ENCODE results near the gene DMBX1.

DMBX1 gene

DNA sequence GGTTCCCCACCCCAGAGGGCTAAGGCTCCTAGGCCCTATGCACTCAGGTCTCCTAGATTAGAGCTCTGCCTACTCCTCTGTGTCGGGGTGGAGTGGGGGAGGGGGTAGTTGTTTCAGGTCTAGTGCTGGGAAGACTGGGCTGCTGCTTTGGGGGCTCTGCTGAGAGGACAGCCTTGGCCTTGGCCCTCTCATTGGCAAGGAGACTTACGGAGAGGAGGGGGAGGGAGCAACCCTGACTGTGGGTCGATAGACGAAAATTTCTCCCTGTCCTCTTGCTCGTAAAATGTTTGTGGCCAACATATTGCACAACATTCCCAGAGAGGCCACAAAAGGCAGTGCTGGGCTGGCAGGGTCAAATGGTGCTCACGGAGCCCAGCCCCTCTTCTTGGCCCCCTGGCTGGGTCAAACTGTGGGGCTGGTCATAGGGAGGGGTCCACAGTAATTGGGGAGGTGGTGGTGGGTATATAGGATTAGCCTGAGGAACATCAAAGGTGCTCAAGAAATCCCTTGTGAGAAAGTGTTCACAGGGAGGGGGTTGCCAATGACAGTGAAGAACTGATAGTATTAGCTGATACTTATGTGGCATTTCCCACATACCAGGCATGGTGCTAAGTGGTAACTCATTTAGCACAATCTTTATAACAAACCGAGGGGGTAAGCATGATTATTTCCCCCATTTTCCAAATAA is 8.5 kb upstream of the DMBX1 start:
- in situ Hi-C loops (cut with MboI; ENCODE audit: low sequenced_read_pairs) = no loop called here

DNA sequence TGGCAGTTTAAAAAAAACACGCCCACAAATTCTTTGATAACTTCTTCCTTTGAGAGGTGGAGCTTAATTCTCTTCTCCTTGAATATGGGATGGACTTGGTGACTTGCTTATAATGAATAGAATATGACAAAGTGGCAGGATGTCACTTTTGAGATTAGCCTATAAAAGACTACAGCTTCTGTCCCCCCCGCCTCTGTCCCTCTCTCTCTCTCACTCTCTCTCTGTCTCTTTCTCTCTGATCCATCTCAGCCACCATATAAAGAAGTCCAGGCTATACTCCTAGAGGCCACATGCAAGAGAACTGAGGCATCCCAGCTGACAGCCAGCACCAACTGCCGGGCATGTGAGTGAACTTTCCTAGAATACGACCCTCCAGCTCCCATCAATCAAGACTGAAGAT is 7.7 kb upstream of the DMBX1 start:
- in situ Hi-C loops (cut with MboI; ENCODE audit: low sequenced_read_pairs) = no loop called here

DNA sequence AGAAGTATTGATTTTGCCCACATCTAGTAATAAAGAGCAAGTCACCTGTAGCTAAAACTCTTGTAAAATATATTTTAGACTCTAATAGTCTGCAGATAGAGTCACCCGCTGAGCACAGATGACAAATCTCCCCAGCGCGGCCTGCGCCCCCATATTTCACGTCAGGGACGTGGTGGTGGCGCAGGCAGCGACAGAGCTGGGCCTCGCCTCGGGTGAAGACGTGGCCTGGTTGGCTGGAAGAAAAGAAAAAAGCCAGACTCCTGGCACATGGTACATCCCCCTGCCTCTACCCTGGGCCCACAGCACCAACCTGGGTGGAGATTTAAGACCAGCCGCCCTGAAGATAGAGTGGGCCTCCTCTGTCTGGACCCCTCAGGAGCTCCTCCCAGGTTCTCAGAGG is 6.0 kb upstream of the DMBX1 start:
- in situ Hi-C loops (cut with MboI; ENCODE audit: low sequenced_read_pairs) = no loop called here

DNA sequence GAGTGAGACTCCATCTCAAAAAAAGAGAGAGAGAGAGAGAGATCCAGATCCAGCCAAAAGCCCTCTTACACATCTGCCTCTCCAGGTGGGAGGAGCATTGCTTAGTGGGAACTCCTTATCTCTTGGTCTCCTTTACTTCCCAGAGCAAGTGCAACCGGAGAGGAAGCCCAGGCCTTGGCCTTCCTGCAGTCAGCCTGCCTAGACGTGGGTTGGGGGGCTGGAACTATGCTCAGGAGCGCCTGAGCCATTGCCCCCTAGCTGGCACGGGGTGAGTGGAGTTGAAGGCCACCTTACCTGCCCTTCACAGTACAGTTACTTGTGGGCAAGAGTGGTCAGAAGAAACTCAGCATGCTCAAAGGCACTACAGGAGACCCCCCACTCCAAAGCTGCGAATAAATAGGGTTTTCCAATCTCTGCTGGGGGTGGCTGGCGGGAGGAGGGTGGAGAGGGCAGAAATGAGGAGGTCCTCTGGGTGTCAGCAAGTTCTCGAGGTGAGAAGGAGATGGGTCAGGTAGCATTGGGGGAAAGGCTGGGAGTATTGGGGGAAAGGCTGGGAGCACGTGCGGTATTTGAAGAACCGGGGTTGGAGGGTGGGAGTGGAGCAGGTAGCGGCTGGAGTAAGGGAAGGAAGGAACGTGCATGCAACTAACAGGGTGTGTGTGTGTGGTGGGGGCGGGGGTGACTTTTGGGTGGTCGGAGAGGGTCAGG is 4.7 kb upstream of the DMBX1 start:
- in situ Hi-C loops (cut with MboI; ENCODE audit: low sequenced_read_pairs) = no loop called here

DNA sequence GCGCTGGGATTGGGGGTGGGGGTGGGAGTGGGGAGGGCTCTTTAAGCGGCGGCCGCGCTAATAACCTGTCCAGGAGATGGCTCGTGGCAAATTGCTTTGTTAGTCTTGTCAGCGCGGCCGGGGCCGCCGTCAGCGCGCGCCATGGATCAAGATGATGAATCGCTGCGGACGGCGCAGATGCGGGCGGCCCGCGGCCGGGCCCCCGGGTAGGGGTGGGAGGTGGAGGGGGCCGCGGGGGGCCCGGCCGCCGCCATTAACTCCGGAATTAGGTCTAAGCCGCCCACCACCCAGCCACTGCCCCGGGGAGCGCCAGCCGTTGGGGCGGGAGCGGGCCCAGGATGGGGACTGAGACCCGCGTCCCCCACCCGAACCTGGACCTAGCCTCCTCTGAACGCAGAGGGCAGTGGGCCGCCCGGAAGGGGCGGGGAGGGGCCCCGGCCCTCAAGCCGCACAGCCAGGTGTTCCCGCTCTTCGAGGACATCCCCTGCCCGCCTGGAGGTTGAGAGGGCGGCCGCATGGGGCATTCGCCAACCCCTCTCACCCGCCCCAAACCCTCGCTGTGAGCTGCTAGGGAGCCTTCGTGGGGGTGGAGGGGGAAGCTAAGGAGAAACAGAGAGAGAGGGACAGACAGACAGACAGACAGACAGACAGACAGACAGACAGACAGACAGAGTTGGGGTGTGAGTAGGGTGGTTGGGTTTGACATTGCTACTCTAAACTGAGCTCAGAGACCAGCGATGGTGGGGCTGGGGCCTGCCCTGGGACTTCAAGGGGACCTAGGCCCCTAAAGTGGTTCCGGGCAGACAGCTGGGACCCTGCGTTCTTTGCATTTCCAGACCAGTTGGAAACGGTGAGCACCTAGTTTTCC is 3.8 kb upstream of the DMBX1 start:
- in situ Hi-C loops (cut with MboI; ENCODE audit: low sequenced_read_pairs) = no loop called here

DNA sequence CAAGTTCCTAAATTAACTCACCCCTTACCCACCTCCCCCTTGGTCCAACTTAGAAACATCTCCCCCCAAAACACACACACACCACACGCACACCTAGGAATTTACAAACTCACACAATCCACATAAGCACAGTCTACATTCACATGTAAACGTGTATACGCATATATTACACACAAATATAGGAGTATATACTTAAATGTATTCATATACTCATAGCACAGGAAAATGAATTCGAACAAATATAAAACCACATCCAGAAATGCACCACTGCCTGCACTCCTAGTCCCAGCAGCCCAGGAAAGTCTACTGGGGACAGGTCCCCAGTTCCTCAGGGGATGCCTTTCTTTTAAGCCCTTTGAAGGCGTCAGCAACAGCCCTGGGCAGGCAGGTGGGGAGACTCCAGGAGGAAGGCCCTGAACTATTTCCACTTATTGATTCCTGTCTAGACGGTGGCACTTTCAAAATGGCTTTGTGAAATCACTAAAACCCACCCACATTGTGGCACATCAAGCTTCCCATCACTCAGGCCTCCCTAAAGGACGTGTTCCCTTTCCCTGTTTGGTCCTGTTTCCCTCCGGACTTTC is 3.1 kb upstream of the DMBX1 start:
- in situ Hi-C loops (cut with MboI; ENCODE audit: low sequenced_read_pairs) = no loop called here

DNA sequence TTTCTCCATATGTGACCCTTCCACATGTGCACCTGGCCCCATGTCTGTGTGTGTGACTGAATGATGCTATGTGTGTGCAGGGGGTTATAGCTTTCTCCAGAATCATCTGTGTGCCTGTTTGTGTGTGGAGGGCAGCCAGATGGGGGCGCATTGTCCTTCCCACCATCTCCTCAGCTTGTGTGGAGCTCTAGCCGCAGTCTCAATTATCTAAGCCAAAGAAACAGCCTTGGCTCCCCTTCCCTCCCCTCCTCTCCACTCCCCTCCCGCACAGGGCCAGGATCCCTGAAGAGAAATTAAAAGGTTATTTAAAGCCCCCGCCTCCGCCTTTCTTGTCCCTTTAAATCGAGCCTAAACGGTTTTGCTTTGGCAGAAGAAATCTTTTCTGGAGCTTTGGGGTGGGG is 1.8 kb upstream of the DMBX1 start:
- in situ Hi-C loops (cut with MboI; ENCODE audit: low sequenced_read_pairs) = no loop called here

DNA sequence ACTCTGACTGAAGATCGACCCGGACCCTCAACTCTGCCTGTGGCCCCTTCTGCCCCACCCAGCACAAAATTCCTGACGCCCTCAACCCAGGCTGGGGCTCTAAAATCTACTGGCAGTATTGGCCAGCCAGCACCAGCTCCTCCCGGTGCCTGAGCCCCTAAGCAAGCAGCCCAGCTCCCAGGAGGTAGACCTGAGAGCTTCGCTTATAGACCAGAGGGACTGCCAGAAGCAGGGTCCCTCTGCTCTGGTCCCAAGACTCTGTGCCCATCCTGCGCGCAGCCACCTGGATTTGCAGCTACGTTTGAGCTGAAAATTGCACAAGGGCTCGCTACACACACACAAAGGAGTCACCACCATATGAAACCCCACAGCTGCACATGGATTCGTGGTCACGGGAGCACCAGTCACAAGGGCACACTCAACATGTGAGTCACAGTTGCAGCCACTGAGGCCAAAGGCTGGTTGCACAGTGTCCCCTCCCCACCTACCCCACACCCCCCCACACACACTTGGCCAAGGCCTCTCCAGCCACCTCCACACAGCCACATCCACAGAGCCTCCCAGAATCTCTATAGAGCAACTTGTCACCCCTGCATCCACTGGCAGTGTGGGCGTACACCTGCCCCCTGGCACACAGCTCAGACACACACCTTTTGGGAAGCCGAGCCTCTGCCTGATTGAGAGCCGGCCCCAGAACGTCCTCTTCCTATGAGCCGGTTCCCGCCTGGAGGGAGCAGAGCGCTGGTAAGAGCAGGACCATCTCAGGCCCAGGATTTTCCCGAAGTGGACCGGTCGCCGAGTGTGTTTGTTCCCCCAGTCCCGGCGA is 1.1 kb upstream of the DMBX1 start:
- in situ Hi-C loops (cut with MboI; ENCODE audit: low sequenced_read_pairs) = no loop called here

DNA sequence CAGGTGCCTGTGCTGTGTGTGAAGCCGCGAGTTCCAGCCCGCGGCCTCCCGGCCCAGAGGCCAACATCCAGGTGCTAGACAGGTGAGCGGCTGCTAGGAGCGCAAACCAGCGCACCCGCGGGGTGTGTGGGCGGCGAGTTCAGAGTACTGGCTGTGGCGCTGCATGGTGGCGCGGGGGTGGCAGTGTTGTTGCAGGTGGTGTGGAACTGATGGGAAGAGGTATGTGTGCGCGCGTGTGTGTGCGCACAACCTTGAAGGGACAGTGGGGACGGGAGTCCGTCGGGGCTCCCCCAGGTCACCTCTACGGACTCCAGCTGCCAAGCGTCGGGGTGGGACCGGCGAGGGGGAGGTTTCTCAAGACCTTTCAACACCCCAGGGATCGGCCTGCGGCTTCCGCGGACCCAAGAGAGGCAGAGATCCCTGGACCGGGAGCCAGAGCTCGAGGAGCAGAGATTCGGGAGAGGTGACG is 433 bp upstream of the DMBX1 start:
- in situ Hi-C loops (cut with MboI; ENCODE audit: low sequenced_read_pairs) = no loop called here

DNA sequence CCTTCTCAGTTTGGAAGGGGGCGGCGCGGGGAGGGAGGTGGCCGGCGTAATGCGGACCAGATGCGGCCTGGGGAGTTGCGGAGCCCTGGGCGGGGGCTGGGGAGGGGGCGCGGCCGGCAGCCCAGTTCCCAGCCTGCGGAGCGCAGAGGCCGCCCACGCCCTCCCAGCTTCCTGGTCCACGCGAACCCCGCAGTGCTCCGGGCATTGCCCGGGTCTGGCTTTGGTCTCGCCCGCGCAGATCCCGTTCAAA is 695 bp downstream of the DMBX1 start:
- in situ Hi-C loops (cut with MboI; ENCODE audit: low sequenced_read_pairs) = no loop called here

DNA sequence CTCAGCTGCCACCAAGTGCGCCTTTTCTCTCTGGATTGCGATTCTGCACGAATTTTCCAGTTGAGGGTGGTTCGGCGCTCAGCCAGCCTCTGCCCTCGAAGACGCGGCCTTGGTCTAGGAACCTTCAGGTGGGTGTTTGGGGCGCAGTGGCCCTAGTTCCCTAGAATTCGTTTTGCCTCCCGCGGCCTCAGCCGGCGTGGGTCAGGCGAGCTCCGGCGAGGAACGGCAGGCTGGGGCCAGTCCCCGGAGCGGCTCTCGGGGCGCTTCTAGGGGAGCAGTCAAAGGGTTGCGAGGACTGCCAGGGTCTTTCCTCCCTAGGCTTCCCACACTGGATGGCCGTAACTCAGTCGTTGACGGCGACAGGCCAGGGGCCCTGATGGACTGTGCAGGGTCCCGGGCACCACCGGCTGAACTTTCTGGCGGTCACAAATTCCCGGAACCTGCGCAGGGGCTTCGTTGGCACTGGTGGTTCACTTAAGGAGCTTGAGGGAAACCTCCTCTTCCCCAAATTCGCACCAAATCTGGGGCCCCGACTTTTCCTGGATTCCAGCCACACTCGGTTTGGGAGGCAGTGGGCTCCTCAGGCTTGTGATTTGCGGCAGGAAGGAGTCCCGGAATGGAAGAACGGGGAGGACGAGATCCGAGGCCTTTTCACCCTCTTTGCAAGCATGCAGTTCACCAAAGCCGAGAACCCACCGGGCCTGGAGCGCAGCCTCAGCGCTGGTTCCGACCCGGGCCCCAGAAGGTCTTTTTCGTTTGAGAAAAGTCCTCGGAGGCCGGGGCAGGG is 1.2 kb downstream of the DMBX1 start:
- in situ Hi-C loops (cut with MboI; ENCODE audit: low sequenced_read_pairs) = no loop called here

DNA sequence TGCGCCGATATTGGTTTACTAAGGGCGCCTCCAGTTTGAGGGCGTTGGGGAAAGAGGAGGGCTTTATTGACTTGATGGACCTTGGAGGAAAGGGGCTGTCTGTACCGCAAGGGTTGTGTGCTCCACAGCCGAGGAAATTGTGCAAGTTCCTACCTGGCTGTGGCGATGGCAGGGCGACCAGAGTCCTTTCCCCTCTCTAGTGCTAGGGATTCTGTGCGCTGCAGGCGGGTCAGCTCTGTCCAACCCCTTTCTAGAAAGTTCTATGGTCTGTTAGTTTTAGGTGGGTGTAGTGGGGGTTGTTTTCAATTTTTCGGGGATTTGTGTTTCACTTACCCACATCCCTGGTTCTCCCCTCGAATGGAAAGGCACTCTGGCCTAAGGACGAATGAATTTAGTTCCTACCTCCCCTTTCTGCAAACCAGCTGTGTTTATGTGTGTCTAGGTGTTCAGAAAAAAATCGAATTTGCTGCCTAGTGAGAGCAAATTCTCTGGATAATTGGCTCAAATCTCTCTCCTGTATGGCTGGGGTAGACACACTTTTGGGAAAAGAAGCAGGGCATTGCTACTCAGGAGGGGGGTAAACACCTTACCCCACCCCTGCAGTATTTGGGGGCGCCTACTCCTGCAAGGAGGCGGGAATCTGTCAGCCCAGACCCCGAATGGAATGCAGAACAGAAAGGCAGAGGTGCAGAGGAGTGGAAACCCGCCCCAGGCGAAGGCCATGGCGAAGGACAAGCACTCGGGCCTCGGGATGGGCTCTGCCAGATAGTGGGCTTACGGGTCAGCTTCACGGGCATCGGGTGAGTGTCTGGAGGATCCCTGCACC is 2.0 kb downstream of the DMBX1 start:
- in situ Hi-C loops (cut with MboI; ENCODE audit: low sequenced_read_pairs) = no loop called here

DNA sequence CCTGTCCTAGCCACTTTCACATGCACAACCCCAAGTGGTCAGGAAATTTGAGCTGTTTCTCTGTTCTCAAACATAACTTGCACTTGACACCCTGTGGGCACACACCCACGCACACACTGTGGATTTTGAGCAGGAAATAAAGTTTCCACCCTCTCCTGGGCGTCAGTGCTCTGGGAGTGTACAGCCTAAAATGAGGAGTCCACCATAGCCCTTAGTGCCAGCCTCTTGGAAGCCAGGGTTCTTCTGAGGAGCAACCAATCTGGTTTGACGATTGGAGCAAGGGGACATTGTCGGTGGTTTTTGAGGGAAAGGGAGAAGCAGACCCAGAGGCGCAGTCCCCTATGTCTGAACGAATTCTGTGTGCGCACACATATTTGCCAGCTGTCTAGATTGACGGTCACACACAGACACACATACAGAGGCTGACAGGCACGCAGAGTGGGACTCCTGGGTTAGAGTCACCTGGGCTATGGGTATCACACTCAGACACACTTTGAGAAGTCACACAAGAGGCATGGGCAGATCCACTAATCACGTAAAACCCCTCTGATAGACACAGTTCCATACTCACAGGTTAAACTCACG is 2.7 kb downstream of the DMBX1 start:
- in situ Hi-C loops (cut with MboI; ENCODE audit: low sequenced_read_pairs) = no loop called here

DNA sequence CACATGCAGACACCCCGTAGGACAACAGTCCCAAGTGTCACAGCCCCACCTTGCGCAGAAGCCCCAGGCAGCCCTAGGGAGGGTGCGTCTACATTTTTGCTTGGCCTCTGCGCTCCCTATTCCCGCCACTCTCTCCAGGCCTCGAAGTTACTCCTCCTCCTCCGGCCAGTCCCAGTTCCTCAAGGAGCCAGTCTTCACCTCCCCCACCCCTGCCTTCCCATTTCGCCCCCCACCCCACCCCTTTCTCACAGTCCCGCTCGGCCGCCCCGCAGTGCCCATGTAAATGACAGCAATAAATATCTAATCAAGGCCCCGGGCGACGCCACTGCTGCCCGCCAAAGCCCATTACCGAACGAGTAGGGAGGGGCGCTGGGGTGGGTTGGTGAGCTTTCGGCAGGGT is 3.2 kb downstream of the DMBX1 start:
- in situ Hi-C loops (cut with MboI; ENCODE audit: low sequenced_read_pairs) = no loop called here

DNA sequence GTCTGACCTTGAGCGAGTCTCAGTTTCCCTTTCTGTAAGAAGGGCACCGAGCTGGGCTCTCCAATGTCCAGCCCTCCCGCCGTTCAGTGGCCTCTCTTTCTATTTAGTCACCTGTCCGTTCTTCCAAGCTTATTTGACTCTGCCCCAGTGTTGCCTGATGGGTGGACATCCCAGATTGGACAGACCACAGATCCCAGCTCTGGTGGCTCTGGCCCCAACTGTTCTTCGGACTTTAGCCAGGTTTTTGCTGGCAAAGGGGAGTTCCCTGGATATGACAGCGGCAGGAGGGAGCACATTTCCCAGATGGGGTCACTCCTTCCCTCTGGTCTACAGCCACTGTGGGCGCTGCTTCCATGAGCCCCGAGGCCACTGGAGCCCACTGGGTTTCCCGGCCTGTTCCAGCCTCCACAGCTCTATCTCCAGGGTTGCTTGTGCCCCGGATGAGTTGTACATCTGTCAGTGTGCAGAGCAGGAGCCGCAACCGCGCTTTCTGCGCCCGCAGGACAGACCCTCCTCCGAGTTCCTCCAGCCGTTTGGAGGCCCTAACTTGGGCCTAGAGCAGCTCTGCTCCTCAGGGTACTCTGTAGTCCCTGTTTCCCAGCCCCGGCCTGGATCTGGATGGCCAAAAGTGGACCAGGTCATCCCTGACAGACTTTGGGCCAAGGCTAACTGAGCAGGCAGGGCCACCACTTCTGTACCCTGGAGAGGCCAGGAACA is 3.8 kb downstream of the DMBX1 start:
- in situ Hi-C loops (cut with MboI; ENCODE audit: low sequenced_read_pairs) = no loop called here

DNA sequence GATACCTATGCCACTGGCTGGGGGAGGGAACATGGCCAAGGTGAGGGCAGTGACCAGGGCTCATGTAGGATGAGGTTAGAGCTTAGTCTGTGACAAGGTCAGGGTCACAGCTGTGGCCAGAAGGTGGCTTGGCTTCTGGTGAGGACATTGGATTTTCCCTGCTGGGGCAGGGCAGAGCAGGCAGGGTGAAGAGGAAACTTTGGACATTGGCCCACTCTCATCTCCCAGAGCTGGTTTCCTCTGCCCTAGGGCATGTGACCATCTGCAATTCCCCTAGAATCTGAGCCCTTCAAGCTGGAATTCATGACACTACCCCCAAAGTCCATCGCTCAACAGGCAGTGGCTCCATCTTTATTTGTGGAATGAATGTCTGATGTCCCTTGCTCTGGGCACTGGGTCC is 5.3 kb downstream of the DMBX1 start:
- in situ Hi-C loops (cut with MboI; ENCODE audit: low sequenced_read_pairs) = no loop called here

DNA sequence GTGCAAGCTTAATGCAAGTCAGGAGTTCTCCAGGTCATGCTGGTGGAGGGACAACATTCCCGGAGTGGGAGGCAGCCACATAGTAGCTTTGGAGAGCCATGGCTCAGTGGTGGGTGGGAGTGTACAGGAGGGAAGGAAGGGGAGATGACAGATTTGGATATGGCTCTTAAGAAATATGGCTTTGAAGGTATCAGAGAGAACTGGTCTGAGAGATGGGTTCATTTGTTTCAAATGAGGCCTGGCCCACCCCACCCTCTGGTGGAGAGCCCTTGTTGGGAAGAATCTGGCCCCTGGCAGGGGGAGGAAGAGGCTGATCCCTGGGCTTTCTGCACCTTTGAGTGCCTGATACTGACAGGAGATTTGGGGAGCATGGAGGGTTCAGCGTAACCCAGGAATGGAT is 6.1 kb downstream of the DMBX1 start:
- in situ Hi-C loops (cut with MboI; ENCODE audit: low sequenced_read_pairs) = no loop called here

DNA sequence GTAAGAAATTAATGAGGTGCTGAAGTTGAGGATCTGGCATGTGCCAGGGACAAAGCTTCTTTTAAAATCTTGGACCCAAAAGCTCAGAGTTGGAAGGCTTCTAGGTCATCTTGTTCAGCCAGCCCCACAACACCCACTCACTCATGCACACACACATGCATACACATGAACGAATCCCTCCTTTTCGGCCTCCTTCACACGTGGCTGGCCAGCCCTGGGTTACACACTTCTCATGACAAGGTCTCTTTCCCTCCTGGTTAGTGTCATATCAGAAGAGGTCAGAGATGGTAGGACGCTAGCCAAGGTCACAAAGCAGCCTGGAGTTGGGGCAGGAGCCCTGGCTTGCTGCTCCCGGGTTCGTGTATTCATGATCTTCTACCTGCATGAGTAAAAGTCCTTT is 6.9 kb downstream of the DMBX1 start:
- in situ Hi-C loops (cut with MboI; ENCODE audit: low sequenced_read_pairs) = no loop called here
